ENCODE results near the gene AGRP. TPM values are rescaled to one million over a fixed set of nuclear protein-coding genes. Genes with fewer than 3 reads are reported as not detected.

Gene AGRP
- total RNA-seq, 1 experiment from 2014 or later, result not detected

DNA sequence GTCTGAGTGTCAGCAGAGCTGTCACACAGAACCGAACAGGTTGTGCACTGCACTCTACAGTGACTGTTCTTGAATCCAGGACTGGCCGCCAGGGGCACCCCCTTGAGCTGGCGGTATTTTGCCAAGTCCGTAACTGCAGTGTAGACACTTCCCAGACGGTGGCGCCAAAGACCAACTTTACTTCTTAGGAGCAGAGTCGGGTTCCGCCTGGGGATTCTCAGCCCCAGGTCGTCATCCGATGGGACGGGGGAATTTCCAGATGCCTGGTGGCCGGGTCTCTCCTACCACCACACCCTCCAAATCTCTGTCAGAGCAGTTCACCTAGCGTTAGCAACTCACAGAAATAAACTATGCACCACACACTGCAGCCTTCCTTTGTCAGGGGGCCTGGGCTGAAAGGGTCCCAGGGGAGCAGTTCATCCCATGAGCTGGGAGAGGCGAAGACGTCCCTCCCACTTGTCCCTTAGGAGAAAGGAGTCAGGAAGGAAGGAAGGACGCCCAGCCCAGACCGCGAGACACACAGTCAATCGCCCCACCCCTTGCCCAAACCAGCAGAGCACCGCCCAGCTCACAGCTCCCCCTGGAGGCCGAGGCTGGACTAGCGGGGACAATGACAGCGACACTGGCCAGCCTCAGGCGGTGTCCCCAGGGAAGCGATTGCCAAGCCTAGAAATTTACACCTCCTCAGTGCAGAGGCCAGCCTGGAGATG lies 37.9 kb upstream of the AGRP start (continued):
- TF ChIP-seq, protein P1, sequence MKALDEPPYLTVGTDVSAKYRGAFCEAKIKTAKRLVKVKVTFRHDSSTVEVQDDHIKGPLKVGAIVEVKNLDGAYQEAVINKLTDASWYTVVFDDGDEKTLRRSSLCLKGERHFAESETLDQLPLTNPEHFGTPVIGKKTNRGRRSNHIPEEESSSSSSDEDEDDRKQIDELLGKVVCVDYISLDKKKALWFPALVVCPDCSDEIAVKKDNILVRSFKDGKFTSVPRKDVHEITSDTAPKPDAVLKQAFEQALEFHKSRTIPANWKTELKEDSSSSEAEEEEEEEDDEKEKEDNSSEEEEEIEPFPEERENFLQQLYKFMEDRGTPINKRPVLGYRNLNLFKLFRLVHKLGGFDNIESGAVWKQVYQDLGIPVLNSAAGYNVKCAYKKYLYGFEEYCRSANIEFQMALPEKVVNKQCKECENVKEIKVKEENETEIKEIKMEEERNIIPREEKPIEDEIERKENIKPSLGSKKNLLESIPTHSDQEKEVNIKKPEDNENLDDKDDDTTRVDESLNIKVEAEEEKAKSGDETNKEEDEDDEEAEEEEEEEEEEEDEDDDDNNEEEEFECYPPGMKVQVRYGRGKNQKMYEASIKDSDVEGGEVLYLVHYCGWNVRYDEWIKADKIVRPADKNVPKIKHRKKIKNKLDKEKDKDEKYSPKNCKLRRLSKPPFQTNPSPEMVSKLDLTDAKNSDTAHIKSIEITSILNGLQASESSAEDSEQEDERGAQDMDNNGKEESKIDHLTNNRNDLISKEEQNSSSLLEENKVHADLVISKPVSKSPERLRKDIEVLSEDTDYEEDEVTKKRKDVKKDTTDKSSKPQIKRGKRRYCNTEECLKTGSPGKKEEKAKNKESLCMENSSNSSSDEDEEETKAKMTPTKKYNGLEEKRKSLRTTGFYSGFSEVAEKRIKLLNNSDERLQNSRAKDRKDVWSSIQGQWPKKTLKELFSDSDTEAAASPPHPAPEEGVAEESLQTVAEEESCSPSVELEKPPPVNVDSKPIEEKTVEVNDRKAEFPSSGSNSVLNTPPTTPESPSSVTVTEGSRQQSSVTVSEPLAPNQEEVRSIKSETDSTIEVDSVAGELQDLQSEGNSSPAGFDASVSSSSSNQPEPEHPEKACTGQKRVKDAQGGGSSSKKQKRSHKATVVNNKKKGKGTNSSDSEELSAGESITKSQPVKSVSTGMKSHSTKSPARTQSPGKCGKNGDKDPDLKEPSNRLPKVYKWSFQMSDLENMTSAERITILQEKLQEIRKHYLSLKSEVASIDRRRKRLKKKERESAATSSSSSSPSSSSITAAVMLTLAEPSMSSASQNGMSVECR (CRISPR knock-in tag; IDR thresholded peaks at IDR 0.05; ENCODE audit: borderline replicate concordance), result no peak
- TF ChIP-seq ZNF416 (CRISPR knock-in tag; IDR thresholded peaks at IDR 0.05) (no peak), TP53 (CRISPR knock-in tag; IDR thresholded peaks at IDR 0.05) (no peak), ZNF317 (CRISPR knock-in tag; IDR thresholded peaks at IDR 0.05; ENCODE audit: borderline replicate concordance, low read depth) (no peak)

DNA sequence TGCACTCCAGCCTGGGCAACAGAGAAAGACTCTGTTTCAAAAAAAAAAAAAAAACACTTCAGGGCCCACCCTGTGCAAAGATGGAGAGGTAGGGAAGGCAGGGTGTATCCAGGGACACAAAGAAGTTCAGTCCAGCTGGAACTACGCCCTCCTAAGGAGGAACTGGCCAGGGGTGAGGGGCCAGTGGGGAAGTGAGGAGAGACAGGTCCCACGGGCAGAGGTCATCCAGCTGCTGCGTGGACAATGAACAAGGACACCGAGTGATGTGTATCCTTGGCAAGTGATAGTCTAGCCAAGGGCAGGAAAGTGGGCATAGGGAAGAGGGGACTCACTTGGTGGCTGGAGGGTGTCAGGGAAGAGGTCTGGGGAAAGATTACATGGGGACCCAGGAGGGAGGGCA lies 35.9 kb upstream of the AGRP start:
- CTCF ChIA-PET, result interaction anchor here (0.9 to 4.5 kb wide), 5 partner anchors 16 to 144 kb away, joined by 5 to 184 read pairs (median 45); partner anchors contain the start of gene RIPOR1
- TF ChIP-seq NFYB (CRISPR knock-in tag; conservative IDR thresholded peaks at IDR 0.05; ENCODE audit: low read depth), result no peak
- TF ChIP-seq, protein P2, sequence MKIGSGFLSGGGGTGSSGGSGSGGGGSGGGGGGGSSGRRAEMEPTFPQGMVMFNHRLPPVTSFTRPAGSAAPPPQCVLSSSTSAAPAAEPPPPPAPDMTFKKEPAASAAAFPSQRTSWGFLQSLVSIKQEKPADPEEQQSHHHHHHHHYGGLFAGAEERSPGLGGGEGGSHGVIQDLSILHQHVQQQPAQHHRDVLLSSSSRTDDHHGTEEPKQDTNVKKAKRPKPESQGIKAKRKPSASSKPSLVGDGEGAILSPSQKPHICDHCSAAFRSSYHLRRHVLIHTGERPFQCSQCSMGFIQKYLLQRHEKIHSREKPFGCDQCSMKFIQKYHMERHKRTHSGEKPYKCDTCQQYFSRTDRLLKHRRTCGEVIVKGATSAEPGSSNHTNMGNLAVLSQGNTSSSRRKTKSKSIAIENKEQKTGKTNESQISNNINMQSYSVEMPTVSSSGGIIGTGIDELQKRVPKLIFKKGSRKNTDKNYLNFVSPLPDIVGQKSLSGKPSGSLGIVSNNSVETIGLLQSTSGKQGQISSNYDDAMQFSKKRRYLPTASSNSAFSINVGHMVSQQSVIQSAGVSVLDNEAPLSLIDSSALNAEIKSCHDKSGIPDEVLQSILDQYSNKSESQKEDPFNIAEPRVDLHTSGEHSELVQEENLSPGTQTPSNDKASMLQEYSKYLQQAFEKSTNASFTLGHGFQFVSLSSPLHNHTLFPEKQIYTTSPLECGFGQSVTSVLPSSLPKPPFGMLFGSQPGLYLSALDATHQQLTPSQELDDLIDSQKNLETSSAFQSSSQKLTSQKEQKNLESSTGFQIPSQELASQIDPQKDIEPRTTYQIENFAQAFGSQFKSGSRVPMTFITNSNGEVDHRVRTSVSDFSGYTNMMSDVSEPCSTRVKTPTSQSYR (CRISPR knock-in tag; IDR thresholded peaks at IDR 0.05), result no peak
- TF ChIP-seq, protein P3, sequence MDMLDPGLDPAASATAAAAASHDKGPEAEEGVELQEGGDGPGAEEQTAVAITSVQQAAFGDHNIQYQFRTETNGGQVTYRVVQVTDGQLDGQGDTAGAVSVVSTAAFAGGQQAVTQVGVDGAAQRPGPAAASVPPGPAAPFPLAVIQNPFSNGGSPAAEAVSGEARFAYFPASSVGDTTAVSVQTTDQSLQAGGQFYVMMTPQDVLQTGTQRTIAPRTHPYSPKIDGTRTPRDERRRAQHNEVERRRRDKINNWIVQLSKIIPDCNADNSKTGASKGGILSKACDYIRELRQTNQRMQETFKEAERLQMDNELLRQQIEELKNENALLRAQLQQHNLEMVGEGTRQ (CRISPR knock-in tag; IDR thresholded peaks at IDR 0.05), result no peak
- Mint-ChIP-seq H3K4me3 (no peak overlapping the region), H3K27me3 (ENCODE audit: low read depth) (peaks cover 76% of the 10 kb centered on the region), H3K36me3 (no peaks in the 10 kb centered on the region), H3K27ac (no peak overlapping the region), H3K9me3 (no peaks in the 10 kb centered on the region), H3K4me1 (no peaks in the 10 kb centered on the region)
- no peak for DNase-seq (ENCODE audit: low spot score)
- no peak for ATAC-seq
- POLR2A ChIA-PET, result interaction anchor here (0.7 kb wide), 1 partner anchor 168 kb away, joined by 3 read pairs; no protein-coding TSS in a partner anchor

DNA sequence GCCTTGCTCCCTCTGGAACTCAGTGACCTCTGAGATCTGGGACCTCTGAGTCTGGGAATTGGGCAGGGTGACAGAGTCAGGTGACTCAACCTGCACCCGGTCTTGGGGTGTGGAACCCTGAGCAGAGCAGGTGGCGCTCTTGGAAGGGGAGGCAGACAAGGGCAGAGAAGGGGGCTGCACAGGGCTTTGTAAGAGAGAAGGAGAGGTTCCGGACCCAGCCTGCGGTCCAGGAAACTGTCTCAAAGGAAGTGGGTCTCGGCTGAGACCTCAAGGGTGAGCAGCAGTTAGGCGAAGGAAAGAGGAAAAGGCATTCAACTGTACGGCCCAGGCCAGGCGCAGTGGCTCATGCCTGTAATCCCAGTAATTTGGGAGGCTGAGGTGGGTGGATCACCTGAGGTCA lies 35.3 kb upstream of the AGRP start:
- Mint-ChIP-seq H3K4me1 (no peaks in the 10 kb centered on the region), H3K27me3 (ENCODE audit: low read depth) (peaks cover 70% of the 10 kb centered on the region), H3K9me3 (no peaks in the 10 kb centered on the region), H3K27ac (no peak overlapping the region), H3K4me3 (no peak overlapping the region), H3K36me3 (no peaks in the 10 kb centered on the region)
- DNase-seq (ENCODE audit: low spot score) (no peak), ATAC-seq (no peak)
- ChIA-PET POLR2A (interaction anchor here (0.7 kb wide), 1 partner anchor 168 kb away, joined by 3 read pairs; no protein-coding TSS in a partner anchor), CTCF (interaction anchor here (0.9 to 4.5 kb wide), 2 partner anchors 17 to 24 kb away, joined by 5 to 184 read pairs; partner anchors contain the start of gene RIPOR1)
- TF ChIP-seq NR3C1 (CRISPR knock-in tag; conservative IDR thresholded peaks at IDR 0.05; ENCODE audit: low read depth) (no peak), HMGA2 (CRISPR knock-in tag; IDR thresholded peaks at IDR 0.05) (no peak), ZNF317 (CRISPR knock-in tag; IDR thresholded peaks at IDR 0.05; ENCODE audit: borderline replicate concordance, low read depth) (no peak), OVOL2 (CRISPR knock-in tag; IDR thresholded peaks at IDR 0.05; ENCODE audit: borderline replicate concordance) (no peak), SOX15 (CRISPR knock-in tag; IDR thresholded peaks at IDR 0.05) (no peak), ELF4 (CRISPR knock-in tag; IDR thresholded peaks at IDR 0.05; ENCODE audit: low read depth) (no peak), NFATC4 (CRISPR knock-in tag; IDR thresholded peaks at IDR 0.05) (no peak)
- TF ChIP-seq, protein P4, sequence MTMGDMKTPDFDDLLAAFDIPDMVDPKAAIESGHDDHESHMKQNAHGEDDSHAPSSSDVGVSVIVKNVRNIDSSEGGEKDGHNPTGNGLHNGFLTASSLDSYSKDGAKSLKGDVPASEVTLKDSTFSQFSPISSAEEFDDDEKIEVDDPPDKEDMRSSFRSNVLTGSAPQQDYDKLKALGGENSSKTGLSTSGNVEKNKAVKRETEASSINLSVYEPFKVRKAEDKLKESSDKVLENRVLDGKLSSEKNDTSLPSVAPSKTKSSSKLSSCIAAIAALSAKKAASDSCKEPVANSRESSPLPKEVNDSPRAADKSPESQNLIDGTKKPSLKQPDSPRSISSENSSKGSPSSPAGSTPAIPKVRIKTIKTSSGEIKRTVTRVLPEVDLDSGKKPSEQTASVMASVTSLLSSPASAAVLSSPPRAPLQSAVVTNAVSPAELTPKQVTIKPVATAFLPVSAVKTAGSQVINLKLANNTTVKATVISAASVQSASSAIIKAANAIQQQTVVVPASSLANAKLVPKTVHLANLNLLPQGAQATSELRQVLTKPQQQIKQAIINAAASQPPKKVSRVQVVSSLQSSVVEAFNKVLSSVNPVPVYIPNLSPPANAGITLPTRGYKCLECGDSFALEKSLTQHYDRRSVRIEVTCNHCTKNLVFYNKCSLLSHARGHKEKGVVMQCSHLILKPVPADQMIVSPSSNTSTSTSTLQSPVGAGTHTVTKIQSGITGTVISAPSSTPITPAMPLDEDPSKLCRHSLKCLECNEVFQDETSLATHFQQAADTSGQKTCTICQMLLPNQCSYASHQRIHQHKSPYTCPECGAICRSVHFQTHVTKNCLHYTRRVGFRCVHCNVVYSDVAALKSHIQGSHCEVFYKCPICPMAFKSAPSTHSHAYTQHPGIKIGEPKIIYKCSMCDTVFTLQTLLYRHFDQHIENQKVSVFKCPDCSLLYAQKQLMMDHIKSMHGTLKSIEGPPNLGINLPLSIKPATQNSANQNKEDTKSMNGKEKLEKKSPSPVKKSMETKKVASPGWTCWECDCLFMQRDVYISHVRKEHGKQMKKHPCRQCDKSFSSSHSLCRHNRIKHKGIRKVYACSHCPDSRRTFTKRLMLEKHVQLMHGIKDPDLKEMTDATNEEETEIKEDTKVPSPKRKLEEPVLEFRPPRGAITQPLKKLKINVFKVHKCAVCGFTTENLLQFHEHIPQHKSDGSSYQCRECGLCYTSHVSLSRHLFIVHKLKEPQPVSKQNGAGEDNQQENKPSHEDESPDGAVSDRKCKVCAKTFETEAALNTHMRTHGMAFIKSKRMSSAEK (CRISPR knock-in tag; IDR thresholded peaks at IDR 0.05; ENCODE audit: borderline replicate concordance), result no peak
- TF ChIP-seq, protein P5, sequence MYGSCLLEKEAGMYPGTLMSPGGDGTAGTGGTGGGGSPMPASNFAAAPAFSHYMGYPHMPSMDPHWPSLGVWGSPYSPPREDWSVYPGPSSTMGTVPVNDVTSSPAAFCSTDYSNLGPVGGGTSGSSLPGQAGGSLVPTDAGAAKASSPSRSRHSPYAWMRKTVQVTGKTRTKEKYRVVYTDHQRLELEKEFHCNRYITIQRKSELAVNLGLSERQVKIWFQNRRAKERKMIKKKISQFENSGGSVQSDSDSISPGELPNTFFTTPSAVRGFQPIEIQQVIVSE (CRISPR knock-in tag; IDR thresholded peaks at IDR 0.05; ENCODE audit: borderline replicate concordance), result no peak
- TF ChIP-seq, protein P6, sequence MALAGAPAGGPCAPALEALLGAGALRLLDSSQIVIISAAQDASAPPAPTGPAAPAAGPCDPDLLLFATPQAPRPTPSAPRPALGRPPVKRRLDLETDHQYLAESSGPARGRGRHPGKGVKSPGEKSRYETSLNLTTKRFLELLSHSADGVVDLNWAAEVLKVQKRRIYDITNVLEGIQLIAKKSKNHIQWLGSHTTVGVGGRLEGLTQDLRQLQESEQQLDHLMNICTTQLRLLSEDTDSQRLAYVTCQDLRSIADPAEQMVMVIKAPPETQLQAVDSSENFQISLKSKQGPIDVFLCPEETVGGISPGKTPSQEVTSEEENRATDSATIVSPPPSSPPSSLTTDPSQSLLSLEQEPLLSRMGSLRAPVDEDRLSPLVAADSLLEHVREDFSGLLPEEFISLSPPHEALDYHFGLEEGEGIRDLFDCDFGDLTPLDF (CRISPR knock-in tag; IDR thresholded peaks at IDR 0.05), result no peak
